OCI-LY3 (cell line): ENCODE measurements around the gene TNPO1.

Source experiments
- CTCF ChIP-seq: fragments of 200-600, 300-600 bp; sonication (generic); IDR thresholded peaks from 2 replicates; pipeline ENCODE4 v1.5.1; 2014; ENCODE audit warnings: antibody characterized with exemption, low read length, low read depth
- EZH2phosphoT487 ChIP-seq: fragments of 200-600 bp; shearing (Covaris generic); IDR thresholded peaks from 2 replicates; pipeline ENCODE4 v1.6.1; 2018; ENCODE audit warnings: antibody characterized with exemption, mixed run types, low read depth

- TF ChIP-seq CTCF (no peak), EZH2phosphoT487 (no peak)
These were observed 31.6 kb downstream of the TNPO1 start for GRCh38 chr5:72847989-72848473.
